SK-N-SH (cell line): ENCODE measurements around the gene CA10.

Experiments
- CHD2 ChIP-seq: fragments of 150-350 bp; IDR thresholded peaks from 2 replicates; pipeline ENCODE4 v1.6.1; 2018; ENCODE audit warnings: low read length; ENCODE audit not compliant: partially characterized antibody
- EP300 ChIP-seq, 2 experiments: IDR thresholded peaks; 2 replicates each; pipeline versions ENCODE4 v1.4.0 to v1.6.1; 2012; ENCODE audit warnings: borderline replicate concordance in 1 of 2, low read depth in 1 of 2, low read length in 1 of 2
- MXI1 ChIP-seq: IDR thresholded peaks from 2 replicates; pipeline ENCODE4 v1.6.1; 2012; ENCODE audit warnings: mild to moderate bottlenecking, low read depth, low read length, improper control_type of control experiment
- NRF1 ChIP-seq: IDR thresholded peaks from 2 replicates; pipeline ENCODE4 v1.6.1; 2012; ENCODE audit warnings: low read depth, mild to moderate bottlenecking, low read length
- RAD21 ChIP-seq: IDR thresholded peaks from 2 replicates; pipeline ENCODE4 v1.6.1; 2012; ENCODE audit warnings: mild to moderate bottlenecking, low read length
- RCOR1 ChIP-seq: fragments of 150-350 bp; IDR thresholded peaks from 2 replicates; pipeline ENCODE4 v1.6.1; 2017; ENCODE audit warnings: antibody characterized with exemption, low read length
- REST ChIP-seq: IDR thresholded peaks from 2 replicates; pipeline ENCODE4 v1.6.1; 2012; ENCODE audit warnings: mild to moderate bottlenecking, low read depth, low read length, moderate library complexity
- SIN3A ChIP-seq: IDR thresholded peaks from 2 replicates; pipeline ENCODE4 v1.6.1; 2012; ENCODE audit warnings: low read depth, mild to moderate bottlenecking, low read length, moderate library complexity, borderline replicate concordance
- YY1 ChIP-seq: IDR thresholded peaks from 2 replicates; pipeline ENCODE4 v1.4.0; 2012; ENCODE audit warnings: low read depth, mild to moderate bottlenecking
- TF ChIP-seq, protein P1 (sequence below): fragments of 200-600 bp; sonication (generic); IDR thresholded peaks from 2 replicates; pipeline ENCODE4 v1.6.1; 2017; ENCODE audit warnings: antibody characterized with exemption, mild to moderate bottlenecking, moderate library complexity

GRCh38 chr17:51739245-51739886, 419.1 kb downstream of the CA10 start:
- TF ChIP-seq, protein P1, sequence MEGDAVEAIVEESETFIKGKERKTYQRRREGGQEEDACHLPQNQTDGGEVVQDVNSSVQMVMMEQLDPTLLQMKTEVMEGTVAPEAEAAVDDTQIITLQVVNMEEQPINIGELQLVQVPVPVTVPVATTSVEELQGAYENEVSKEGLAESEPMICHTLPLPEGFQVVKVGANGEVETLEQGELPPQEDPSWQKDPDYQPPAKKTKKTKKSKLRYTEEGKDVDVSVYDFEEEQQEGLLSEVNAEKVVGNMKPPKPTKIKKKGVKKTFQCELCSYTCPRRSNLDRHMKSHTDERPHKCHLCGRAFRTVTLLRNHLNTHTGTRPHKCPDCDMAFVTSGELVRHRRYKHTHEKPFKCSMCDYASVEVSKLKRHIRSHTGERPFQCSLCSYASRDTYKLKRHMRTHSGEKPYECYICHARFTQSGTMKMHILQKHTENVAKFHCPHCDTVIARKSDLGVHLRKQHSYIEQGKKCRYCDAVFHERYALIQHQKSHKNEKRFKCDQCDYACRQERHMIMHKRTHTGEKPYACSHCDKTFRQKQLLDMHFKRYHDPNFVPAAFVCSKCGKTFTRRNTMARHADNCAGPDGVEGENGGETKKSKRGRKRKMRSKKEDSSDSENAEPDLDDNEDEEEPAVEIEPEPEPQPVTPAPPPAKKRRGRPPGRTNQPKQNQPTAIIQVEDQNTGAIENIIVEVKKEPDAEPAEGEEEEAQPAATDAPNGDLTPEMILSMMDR, result no peak
- TF ChIP-seq SIN3A (no peak), MXI1 (no peak), NRF1 (no peak), RAD21 (no peak), CHD2 (no peak), REST (no peak), RCOR1 (no peak), EP300 (IDR thresholded peaks at IDR 0.05; ENCODE audit: borderline replicate concordance in 1 of 2, low read depth in 1 of 2, low read length in 1 of 2) (no peak), YY1 (no peak)
